GM12878 (cell line): Measurements from ENCODE around the gene TEC. TPM values are rescaled to one million over a fixed set of nuclear protein-coding genes. Genes with fewer than 3 reads are reported as not detected.
A peak's percentile ranks its signal among the peaks of the same experiment; 100 is the strongest.

ENCODE experiments used
- ATAC-seq: fragments of 200-7000 bp; cut with Tn5 transposase; 3 replicates; pipeline ENCODE4 v1.9.1; 2020; ENCODE audit warnings: mild to moderate bottlenecking, moderate library complexity
- BruUV-seq: library from RNA; stranded (reverse); fragments of 400-500 nt; replicated peaks from 2 replicates; lab custom pipeline; 2021; lab: Mats Ljungman, UMichigan
- CTCF ChIA-PET: fragments of 300-600 bp; sonication (Branson Sonifier 250); formaldehyde crosslinking; extraction: SDS; loops from one replicate; lab custom pipeline; 2021; ENCODE audit warnings: inconsistent platforms; lab: Yijun Ruan, JAX
- POLR2A ChIA-PET: fragments of 350-600 bp; formaldehyde crosslinking; extraction: SDS; loops from one replicate; lab custom pipeline; 2021; ENCODE audit warnings: inconsistent platforms; lab: Charles Lee
- RAD21 ChIA-PET: fragments of 300-600 bp; sonication (Branson Sonifier 250); formaldehyde crosslinking; loops from one replicate; lab custom pipeline; 2023; ENCODE audit warnings: antibody characterized with exemption; ENCODE audit not compliant: unreplicated experiment; lab: Charles Lee
- SMC1A ChIA-PET: fragments of 300-600 bp; sonication (Branson Sonifier 250); formaldehyde crosslinking; loops from one replicate; lab custom pipeline; 2023; ENCODE audit not compliant: unreplicated experiment, uncharacterized antibody; lab: Charles Lee
- DNase-seq: peaks from one replicate; pipeline ENCODE4 v3.0.0-alpha.2; 2011; ENCODE audit warnings: low read depth, low spot score
- FAIRE-seq: peaks from 3 replicates; lab custom pipeline; 2011; peaks lifted over from hg19 to GRCh38; lab: Jason Lieb, UNC
- H2AFZ ChIP-seq: 2 replicates; pipeline ENCODE4 v1.6.0; 2011; ENCODE audit warnings: low read depth, low read length, control low read depth; ENCODE audit not compliant: control insufficient read depth
- H3K27ac ChIP-seq: 2 replicates; pipeline ENCODE4 v1.5.1; 2011; ENCODE audit warnings: control low read depth; ENCODE audit not compliant: control insufficient read depth, insufficient read depth
- H3K27me3 ChIP-seq, 2 experiments: replicated peaks in 1 of 2; 2 replicates each; pipeline versions ENCODE4 v1.6.0 to v1.6.1; 2011; ENCODE audit warnings: low read length in 1 of 2; ENCODE audit not compliant: control insufficient read depth in 2 of 2, insufficient read depth in 2 of 2
- H3K36me3 ChIP-seq, 2 experiments: 2 replicates each; pipeline ENCODE4 v1.5.1; 2011; ENCODE audit warnings: low read length in 1 of 2; ENCODE audit not compliant: control insufficient read depth in 2 of 2, insufficient read depth in 2 of 2
- H3K4me1 ChIP-seq: 2 replicates; pipeline ENCODE4 v1.6.1; 2011; ENCODE audit warnings: mild to moderate bottlenecking, low read length, moderate library complexity, mixed read lengths; ENCODE audit not compliant: control insufficient read depth, insufficient read depth
- H3K4me2 ChIP-seq: 2 replicates; pipeline ENCODE4 v1.6.0; 2011; ENCODE audit warnings: control low read depth; ENCODE audit not compliant: control insufficient read depth, insufficient read depth
- H3K4me3 ChIP-seq: fragments of 200-600 bp; sonication (generic); 2 replicates; pipeline ENCODE4 v1.5.1; 2016
- H3K79me2 ChIP-seq: 2 replicates; pipeline ENCODE4 v1.6.0; 2011; ENCODE audit warnings: low read length; ENCODE audit not compliant: control insufficient read depth, insufficient read depth
- H3K9ac ChIP-seq: 2 replicates; pipeline ENCODE4 v1.8.0; 2011; ENCODE audit warnings: low read length, control low read depth, mixed read lengths; ENCODE audit not compliant: control insufficient read depth, insufficient read depth
- H3K9me3 ChIP-seq: replicated peaks from 3 replicates; pipeline ENCODE4 v1.5.1; 2011; ENCODE audit warnings: mild to moderate bottlenecking, low read length; ENCODE audit not compliant: control insufficient read depth, insufficient read depth
- H4K20me1 ChIP-seq: 2 replicates; pipeline ENCODE4 v1.6.0; 2011; ENCODE audit not compliant: control insufficient read depth, insufficient read depth
- ATF2 ChIP-seq: IDR thresholded peaks from 2 replicates; pipeline ENCODE4 v1.6.1; 2012; ENCODE audit warnings: low read length, inconsistent platforms
- ATF7 ChIP-seq: fragments of 450-650 bp; IDR thresholded peaks from 2 replicates; pipeline ENCODE4 v1.6.1; 2016; ENCODE audit warnings: low read depth, mild to moderate bottlenecking
- CBX5 ChIP-seq: sonication (generic); IDR thresholded peaks from 2 replicates; pipeline ENCODE4 v1.6.1; 2016; ENCODE audit warnings: low read depth, moderate library complexity, mild to moderate bottlenecking, inconsistent platforms
- CHD2 ChIP-seq: IDR thresholded peaks from 2 replicates; pipeline ENCODE4 v1.6.1; 2011; ENCODE audit warnings: low read depth, low read length, improper control_type of control experiment, borderline replicate concordance
- CREB1 ChIP-seq: IDR thresholded peaks from 2 replicates; pipeline ENCODE4 v1.6.1; 2012; ENCODE audit warnings: low read depth, mild to moderate bottlenecking, inconsistent platforms
- EED ChIP-seq: sonication (generic); IDR thresholded peaks from 2 replicates; pipeline ENCODE4 v1.6.1; 2016; ENCODE audit warnings: antibody characterized with exemption, low read depth
- IKZF2 ChIP-seq, 2 experiments: fragments of 450-650 bp; IDR thresholded peaks; 2 replicates each; pipeline ENCODE4 v1.6.1; 2017; ENCODE audit warnings: mild to moderate bottlenecking in 2 of 2, moderate library complexity in 2 of 2
- MEF2B ChIP-seq: fragments of 450-650 bp; IDR thresholded peaks from 2 replicates; pipeline ENCODE4 v1.6.1; 2018; ENCODE audit warnings: mild to moderate bottlenecking, moderate library complexity; ENCODE audit not compliant: partially characterized antibody, poor library complexity, severe bottlenecking
- NFIC ChIP-seq: IDR thresholded peaks from 2 replicates; pipeline ENCODE4 v1.6.1; 2012; ENCODE audit warnings: low read depth, mild to moderate bottlenecking, inconsistent platforms, low read length, moderate library complexity
- POLR2AphosphoS5 ChIP-seq: IDR thresholded peaks from 2 replicates; pipeline ENCODE4 v1.6.1; 2011; ENCODE audit warnings: mild to moderate bottlenecking, low read length, inconsistent platforms
- RELA ChIP-seq: fragments of 450-650 bp; IDR thresholded peaks from 2 replicates; pipeline ENCODE4 v1.8.0; 2014; ENCODE audit warnings: borderline replicate concordance; ENCODE audit not compliant: partially characterized antibody
- RELB ChIP-seq: fragments of 450-650 bp; IDR thresholded peaks from 2 replicates; pipeline ENCODE4 v1.6.1; 2017; ENCODE audit warnings: low read depth, mild to moderate bottlenecking, moderate library complexity
- SIX5 ChIP-seq: IDR thresholded peaks from 2 replicates; pipeline ENCODE4 v1.6.1; 2011; ENCODE audit warnings: mild to moderate bottlenecking, low read depth, low read length, moderate library complexity; ENCODE audit not compliant: severe bottlenecking
- SMAD1 ChIP-seq: fragments of 450-650 bp; IDR thresholded peaks from 2 replicates; pipeline ENCODE4 v1.6.1; 2018; ENCODE audit warnings: mild to moderate bottlenecking, low read depth; ENCODE audit not compliant: partially characterized antibody
- SP1 ChIP-seq: IDR thresholded peaks from one replicate; pipeline ENCODE4 v1.6.1; 2011; ENCODE audit warnings: low read depth, low read length
- SPI1 ChIP-seq: IDR thresholded peaks from 2 replicates; pipeline ENCODE4 v1.6.1; 2011; ENCODE audit warnings: low read depth, mild to moderate bottlenecking, low read length, moderate library complexity, borderline replicate concordance; ENCODE audit not compliant: insufficient read depth
- TCF7 ChIP-seq: IDR thresholded peaks from 2 replicates; pipeline ENCODE4 v1.6.1; 2014; ENCODE audit warnings: antibody characterized with exemption, borderline replicate concordance
- WGBS: methylation state at CpG from one replicate; pipeline ENCODE4 v1.1.6; 2016; ENCODE audit warnings: low lambda C conversion rate; ENCODE audit not compliant: insufficient replicate concordance, insufficient coverage; ENCODE audit errors: missing lambda C conversion rate; 5-methylcytosine and 5-hydroxymethylcytosine counted together
- in situ Hi-C: fragments of 300-500 bp; cut with MboI; formaldehyde crosslinking; loops from 9 replicates; pipeline ENCODE4 v1.14.3; 2018; ENCODE audit warnings: mixed read lengths
- intact Hi-C: fragments of 100-400 bp; cut with micrococcal nuclease; formaldehyde crosslinking; loops from one replicate; pipeline ENCODE4 v1.14.2; 2022; ENCODE audit not compliant: unreplicated experiment
- polyA plus RNA-seq, 11 experiments: library from polyadenylated mRNA; depleted of rRNA in 4 of 11; unstranded in 6 of 11; stranded (reverse) in 5 of 11; fragments of >200 nt; fragmentation: Nextera tagmentation in 4 of 11; fragmentation: Illumina TruSeq in 1 of 11; extraction: Ambion mirVana in 4 of 11; extraction: Trizol in 1 of 11; gene quantifications; 1 replicate in 1 of 11; 2 replicates in 10 of 11; pipeline versions ENCODE4 v1.2.1 to v1.2.3, GENCODE V29; 2011 to 2016; ENCODE audit warnings: inconsistent platforms in 2 of 11, missing spikeins in 2 of 11, low read depth in 1 of 11
- total RNA-seq, 4 experiments: library from RNA; depleted of rRNA in 3 of 4; stranded (reverse); fragments of >200 nt in 3 of 4; fragmentation: Illumina TruSeq in 1 of 4; extraction: Trizol in 1 of 4; gene quantifications; 2 replicates each; pipeline versions ENCODE4 v1.2.1 to v1.2.3, GENCODE V29; 2013 to 2021
- TF ChIP-seq, protein P1 (sequence below): fragments of 450-650 bp; IDR thresholded peaks from 2 replicates; pipeline ENCODE4 v1.6.1; 2018; ENCODE audit warnings: borderline replicate concordance, mild to moderate bottlenecking; ENCODE audit not compliant: partially characterized antibody

Gene TEC
- total and polyA plus RNA-seq, 10 of the 15 experiments (the other 5 are each of a cell fraction or from before 2014, with no cell fraction given), result 7.4 to 27.2 (median 17.1) TPM

- Histone ChIP-seq H3K27me3 (no peaks in the 10 kb centered on the region), H3K27ac (peak overlapping the region; percentile 63), H3K79me2 (no peaks in the 10 kb centered on the region), H3K36me3 (peaks cover 9 to 44% of the 10 kb centered on the region in 2 experiments), H3K9ac (no peak overlapping the region), H3K4me2 (no peak overlapping the region), H3K4me3 (no peak overlapping the region), H2AFZ (no peak overlapping the region), H3K4me1 (peaks cover 6% of the 10 kb centered on the region; the same call in 1 of the 2 replicates), H4K20me1 (no peaks in the 10 kb centered on the region), H3K9me3 (peaks cover 24% of the 10 kb centered on the region)
- ChIA-PET RAD21 (interaction anchor here (0.8 to 1.3 kb wide), 2 partner anchors 9 to 121 kb away, joined by 3 read pairs; no protein-coding TSS in a partner anchor), CTCF (interaction anchor here (0.7 to 1.8 kb wide), 4 partner anchors 9 to 294 kb away, joined by 3 to 9 read pairs (median 4); no protein-coding TSS in a partner anchor), SMC1A (interaction anchor here (1.1 to 2.6 kb wide), 6 partner anchors 10 to 121 kb away, joined by 3 to 15 read pairs (median 6); no protein-coding TSS in a partner anchor), POLR2A (interaction anchor here (0.7 kb wide), 2 partner anchors 34 to 335 kb away, joined by 3 read pairs; no protein-coding TSS in a partner anchor)
- intact Hi-C loops (loop anchor here (5.0 kb wide), 1 partner anchor 123 kb away; no protein-coding TSS in a partner anchor), in situ Hi-C loops (no loop called here)
- WGBS, result 0% methylated on average over 1 of the region's 1 CpG
- no TSS peak for BruUV-seq
- ATAC-seq (peak; percentile 91), FAIRE-seq (peak; percentile 41), DNase-seq (peak; percentile 39)
- TF ChIP-seq POLR2AphosphoS5, result no peak
- peak; percentile 27; the same call in 1 of the 2 replicates for TF ChIP-seq ATF7
- no peak for TF ChIP-seq SMAD1
- 0 out of 4 replicates have a peak, but pooled peaks of 1 of the 2 experiments have one; percentile 16 for TF ChIP-seq IKZF2 (IDR thresholded peaks at IDR 0.05)
- peak; percentile 40 for TF ChIP-seq RELA
- no peak for TF ChIP-seq CREB1
- TF ChIP-seq SIX5, result no peak
- no peak for TF ChIP-seq TCF7
- peak; percentile 21; the same call in 1 of the 2 replicates for TF ChIP-seq RELB
- 0 out of 2 replicates have a peak, but pooled peaks have one; percentile 23 for TF ChIP-seq EED
- no peak for TF ChIP-seq CHD2
- peak; percentile 80; the same call in 1 of the 2 replicates for TF ChIP-seq CBX5
- TF ChIP-seq SP1, result no peak
- peak; percentile 70; the same call in 1 of the 2 replicates for TF ChIP-seq NFIC
- peak; percentile 34 for TF ChIP-seq MEF2B
- TF ChIP-seq, protein P1, sequence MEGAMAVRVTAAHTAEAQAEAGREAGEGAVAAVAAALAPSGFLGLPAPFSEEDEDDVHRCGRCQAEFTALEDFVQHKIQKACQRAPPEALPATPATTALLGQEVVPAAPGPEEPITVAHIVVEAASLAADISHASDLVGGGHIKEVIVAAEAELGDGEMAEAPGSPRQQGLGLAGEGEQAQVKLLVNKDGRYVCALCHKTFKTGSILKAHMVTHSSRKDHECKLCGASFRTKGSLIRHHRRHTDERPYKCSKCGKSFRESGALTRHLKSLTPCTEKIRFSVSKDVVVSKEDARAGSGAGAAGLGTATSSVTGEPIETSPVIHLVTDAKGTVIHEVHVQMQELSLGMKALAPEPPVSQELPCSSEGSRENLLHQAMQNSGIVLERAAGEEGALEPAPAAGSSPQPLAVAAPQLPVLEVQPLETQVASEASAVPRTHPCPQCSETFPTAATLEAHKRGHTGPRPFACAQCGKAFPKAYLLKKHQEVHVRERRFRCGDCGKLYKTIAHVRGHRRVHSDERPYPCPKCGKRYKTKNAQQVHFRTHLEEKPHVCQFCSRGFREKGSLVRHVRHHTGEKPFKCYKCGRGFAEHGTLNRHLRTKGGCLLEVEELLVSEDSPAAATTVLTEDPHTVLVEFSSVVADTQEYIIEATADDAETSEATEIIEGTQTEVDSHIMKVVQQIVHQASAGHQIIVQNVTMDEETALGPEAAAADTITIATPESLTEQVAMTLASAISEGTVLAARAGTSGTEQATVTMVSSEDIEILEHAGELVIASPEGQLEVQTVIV, result no peak
- peak; percentile 72 for TF ChIP-seq ATF2
- no peak for TF ChIP-seq SPI1
Measured at GRCh38 chr4:48153791-48154550, 115.7 kb downstream of the TEC start.
